ENCODE results near the gene RBPJL.
A peak's percentile ranks its signal among the peaks of the same experiment; 100 is the strongest.

Gene RBPJL

DNA sequence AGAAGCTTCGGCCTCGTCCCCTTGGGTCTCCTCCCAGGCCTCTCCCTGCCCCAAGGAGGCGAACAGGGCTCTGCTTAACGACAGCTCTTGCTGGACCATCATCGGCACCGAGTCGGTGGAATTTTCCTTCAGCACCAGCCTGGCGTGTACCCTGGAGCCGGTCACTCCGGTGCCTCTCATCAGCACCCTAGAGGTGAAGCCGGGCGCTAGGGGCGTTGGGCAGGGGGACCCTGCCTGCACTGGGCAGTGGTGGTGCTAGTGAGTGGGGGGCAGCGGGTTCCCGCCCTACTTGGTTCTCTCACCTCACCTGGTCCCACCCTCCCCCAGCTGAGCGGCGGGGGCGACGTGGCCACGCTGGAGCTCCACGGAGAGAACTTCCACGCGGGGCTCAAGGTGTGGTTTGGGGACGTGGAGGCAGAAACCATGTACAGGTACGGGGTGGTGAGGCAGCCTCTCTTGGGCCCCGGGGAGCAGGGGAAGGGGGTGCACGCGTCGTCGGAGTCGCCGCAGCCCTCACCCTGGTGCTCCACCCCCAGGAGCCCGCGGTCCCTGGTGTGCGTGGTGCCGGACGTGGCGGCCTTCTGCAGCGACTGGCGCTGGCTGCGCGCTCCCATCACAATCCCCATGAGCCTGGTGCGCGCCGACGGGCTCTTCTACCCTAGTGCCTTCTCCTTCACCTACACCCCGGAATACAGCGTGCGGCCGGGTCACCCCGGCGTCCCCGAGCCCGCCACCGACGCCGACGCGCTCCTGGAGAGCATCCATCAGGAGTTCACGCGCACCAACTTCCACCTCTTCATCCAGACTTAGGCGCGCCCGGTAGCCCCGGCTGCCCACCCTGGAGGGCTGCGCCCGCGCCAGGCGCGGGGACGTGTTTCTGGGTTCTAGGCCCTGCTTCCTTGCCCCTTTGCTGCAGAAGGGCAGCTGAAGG is 9.8 kb downstream of the RBPJL start:
- DNase-seq = no peak

DNA sequence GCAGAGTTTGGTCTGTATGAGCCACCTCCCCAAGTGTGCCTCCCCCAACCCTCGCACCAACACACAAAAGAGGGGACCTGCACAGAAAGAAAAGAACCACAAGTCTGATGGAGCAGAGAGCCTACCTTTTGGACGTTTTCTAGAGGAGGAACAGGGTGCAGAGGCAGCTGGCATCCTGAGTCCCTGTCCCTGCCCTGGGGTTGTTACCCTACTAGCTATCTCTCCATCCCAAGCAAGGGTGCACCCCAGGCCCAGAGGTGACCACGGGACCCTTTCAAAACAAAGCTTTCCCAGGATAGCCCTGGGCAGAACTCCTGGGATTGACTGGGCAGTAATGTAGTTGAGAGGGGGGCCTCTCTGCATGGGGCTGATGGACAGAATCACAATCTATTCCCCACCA is 11.2 kb downstream of the RBPJL start:
- no peak for DNase-seq

DNA sequence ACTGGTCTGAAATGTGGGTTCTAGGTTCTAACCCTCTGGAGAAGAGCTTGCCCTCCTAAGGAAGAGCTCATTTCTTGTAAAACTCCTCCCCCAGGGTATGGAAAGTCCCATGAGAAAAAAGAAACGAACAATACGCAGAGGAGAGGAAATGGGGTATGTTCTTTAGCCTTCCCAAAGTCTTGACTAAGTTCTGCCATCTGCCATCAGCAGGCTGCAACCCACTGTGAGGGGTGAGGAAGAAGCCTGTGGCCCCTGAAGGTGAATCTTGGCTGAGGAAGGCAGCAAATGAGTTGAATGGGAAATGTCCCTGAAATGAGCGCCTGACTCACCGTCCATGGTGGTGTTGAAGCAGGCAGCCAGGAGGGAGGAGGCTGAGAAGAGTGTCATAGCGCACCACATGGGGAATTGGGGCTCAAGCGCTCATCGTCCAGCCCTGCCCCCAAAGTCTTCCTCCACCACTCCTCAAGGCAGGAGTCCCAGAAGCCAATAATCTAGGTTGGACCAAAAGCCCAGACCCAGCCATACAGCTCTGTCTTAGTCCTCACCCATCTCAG is 11.8 kb downstream of the RBPJL start:
- DNase-seq = no peak

DNA sequence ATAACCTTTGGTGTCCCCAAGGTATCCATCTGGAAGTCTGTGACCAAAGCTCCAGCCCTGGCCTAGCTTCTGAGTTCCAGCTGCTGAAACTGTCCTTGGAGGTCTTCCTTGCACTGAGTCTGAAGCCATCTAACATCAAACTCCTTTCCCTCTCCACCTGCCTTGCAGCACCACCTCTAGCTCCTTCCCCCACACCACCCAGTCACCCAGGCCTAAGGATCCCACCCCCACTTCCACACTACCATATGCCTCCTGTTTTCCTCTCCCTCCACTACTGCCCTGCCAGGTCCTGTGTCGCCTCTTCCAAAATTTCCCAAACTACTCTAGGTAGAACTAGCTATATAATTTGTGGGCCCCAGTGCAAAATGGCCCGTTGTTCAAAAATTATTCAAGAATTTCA is 12.3 kb downstream of the RBPJL start:
- DNase-seq = no peak

GRCh38 chr20:45320948-45321595 is 14.4 kb downstream of the RBPJL start:
- DNase-seq = no peak

- DNase-seq = peak in 45 of 58 donors; percentile 11 to 73 (median 48)
Observed at GRCh38 chr20:45322952-45323383, 16.3 kb downstream of the RBPJL start.

DNA sequence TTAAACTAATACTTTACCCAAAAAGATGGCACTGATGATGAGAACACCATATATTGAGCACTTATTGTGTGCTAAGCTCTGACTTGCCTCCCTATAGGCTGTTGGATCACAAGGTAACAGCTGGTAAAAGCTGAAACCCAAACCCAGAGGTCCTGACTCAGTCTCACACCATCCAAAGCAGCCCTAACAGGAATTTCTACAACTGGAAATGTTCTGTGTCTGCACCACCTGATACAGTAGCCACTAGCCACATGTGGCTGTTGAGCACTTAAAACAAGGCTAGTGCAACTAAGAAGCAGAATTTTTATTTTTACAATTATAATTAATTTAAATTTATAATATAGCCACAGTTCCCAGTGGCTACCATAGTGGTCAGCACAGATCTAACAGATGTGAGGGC is 17.1 kb downstream of the RBPJL start:
- DNase-seq = no peak

DNA sequence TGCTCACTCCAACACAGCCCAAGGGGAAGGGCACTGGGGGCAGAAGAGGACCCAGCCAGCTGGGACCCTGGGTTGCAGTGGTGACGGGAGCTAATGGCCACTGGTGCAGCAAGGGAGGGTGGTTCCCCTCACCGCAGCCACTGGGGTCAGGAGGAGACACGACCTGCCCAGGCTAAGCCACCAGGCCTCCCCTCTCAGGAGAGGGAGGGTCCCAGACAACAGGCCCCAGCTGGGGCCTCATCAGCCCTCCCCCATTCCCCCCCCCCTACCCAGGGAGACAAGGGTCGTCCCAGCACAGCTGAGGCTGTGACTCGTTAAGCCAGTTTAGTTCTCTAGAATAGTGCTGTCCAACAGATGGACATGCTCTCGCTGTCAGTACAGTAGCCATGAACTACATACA is 18.7 kb downstream of the RBPJL start:
- no peak for DNase-seq

DNA sequence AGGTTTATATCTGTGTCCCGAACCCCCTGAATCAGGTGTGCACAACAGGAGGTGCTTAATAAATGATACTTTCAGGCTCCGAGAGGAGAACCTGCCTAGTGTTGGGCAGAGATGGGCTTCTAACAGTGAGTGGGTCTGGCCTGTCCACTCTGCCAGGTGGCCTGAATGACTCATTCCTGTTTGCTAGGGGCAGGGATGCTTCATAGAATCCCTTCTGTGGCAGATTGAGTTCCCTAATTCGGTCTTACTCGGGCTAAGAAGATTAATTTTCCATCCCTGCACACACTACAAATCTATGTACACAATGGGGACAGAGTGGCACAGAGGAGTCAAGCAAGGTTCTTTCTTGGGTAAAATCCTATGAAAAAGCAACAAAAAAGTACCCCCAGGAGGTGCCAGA is 21.8 kb downstream of the RBPJL start:
- no peak for DNase-seq

GRCh38 chr20:45329497-45330319 is 23.1 kb downstream of the RBPJL start:
- DNase-seq = no peak

- no peak for DNase-seq
Observed at GRCh38 chr20:45330476-45330875, 23.8 kb downstream of the RBPJL start.

GRCh38 chr20:45336530-45337366 is 30.1 kb downstream of the RBPJL start:
- DNase-seq = peak in 20 of 58 donors; percentile 15 to 78 (median 38)

DNA sequence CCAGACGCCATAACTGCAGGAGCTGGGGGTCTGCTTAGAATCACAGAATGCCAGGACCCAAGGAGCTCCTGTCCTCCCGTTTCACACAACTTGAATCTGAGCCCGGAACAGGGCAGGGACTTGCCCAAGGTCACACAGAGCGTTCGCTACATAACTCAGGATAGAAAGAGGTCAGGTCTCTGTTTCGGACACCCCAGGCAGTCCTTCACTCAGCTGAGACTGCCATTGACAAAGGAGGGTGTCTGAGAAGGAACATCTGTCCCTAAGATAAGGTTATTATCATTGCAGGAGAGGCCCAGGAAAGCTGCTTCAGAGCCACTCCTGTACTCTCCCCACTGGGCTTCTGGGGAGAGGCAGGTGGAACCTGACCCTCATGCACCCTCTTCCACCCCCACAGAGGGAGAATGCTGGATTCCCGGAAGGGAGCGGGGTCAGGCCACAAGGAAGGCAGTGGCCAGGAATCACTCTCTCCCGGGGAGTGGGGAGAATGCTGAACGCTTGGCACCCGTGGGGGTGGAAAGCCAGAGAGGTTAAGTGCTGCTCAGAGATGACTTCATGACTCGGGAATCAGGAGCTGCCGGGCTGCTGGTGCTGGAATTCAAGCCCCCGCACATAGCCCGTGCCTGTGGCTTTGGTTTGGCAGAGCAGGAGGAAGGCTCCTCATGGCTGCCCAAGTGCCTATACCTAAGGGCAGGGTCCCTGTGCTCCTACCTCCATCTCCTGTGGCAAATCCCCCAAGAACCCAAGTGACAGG is 30.9 kb downstream of the RBPJL start:
- peak in 3 of 58 donors; percentile 15 to 51 (median 37) for DNase-seq

- no peak for DNase-seq
Observed at GRCh38 chr20:45338121-45339030, 31.7 kb downstream of the RBPJL start.

DNA sequence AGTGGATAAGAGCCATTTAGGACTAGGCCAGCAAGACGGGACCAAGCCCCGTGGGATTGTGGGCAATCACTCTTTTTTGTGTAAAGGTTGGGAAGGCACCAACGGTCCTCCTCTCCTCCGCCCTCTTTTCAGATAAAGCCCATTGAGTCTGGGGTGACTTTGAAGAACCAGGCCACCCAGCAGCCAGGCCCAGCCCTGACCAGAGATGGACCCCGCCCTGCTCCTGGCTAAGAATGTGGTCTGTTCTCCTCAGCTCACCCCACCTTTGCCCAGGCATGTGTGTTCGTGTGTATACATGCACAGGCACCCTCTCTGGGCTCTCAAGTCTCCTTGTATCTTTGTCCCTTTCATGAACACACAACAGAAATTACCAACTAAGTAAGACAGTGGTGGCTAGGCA is 32.4 kb downstream of the RBPJL start:
- DNase-seq = no peak

DNA sequence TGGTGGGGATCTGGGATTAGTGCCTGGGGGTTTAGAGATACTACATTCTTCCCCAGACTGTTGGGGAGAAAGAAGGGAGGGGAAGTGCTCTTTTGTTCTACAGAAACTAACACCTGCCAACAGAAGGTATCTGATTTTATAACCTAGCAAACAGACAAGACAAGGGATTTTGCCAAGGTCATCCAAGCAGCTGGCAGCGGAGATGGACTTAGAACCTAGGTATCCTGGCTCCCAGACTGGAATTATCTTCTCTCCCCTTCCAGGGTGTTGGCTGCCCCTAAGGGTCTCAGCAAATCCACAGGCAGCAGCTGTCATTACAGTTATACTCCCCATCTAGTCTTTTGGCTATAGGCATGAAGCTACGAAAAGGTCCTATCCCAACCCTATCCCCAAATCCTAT is 33.2 kb downstream of the RBPJL start:
- no peak for DNase-seq

- no peak for DNase-seq
Observed at GRCh38 chr20:45340236-45340847, 33.7 kb downstream of the RBPJL start.

GRCh38 chr20:45340951-45341350 is 34.3 kb downstream of the RBPJL start:
- DNase-seq = no peak

All from anterior cingulate cortex (tissue), 58 donors.